GM21390 (cell line): Measurements from ENCODE around the gene GPR15.

Experiments
- ATAC-seq: cut with Tn5 transposase; IDR thresholded peaks from one replicate; pipeline ENCODE4 v1.9.1; 2021; ENCODE audit not compliant: unreplicated experiment

Gene GPR15

DNA sequence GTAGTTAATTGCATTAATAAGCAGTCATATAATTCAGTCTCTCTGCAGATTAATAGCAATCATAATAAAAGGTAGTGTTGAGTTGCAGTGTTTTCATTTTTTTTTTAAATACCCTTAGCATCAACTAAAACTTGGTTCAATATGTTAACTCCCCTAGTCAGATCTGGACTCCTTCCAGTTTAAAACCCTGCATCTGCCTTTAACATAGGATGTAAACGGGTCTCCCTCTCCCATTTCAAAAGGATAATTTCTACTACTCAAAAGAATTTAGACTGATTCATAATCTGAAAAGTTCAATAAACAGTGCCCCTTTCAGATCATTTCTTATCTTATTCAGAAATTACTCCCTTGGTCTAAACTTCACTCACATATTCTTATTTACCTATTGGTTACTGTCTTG, 50.3 kb downstream of the GPR15 start:
- no peak for ATAC-seq

- ATAC-seq: no peak
Measured at GRCh38 chr3:98583766-98584165, 52.0 kb downstream of the GPR15 start.
